ENCODE results near the gene PPEF1. TPM values are rescaled to one million over a fixed set of nuclear protein-coding genes. Genes with fewer than 3 reads are reported as not detected.

PPEF1 gene
- total and polyA plus RNA-seq, 9 donors, result 0.12 to 2.0 (median 0.58) TPM; not detected in 3

DNA sequence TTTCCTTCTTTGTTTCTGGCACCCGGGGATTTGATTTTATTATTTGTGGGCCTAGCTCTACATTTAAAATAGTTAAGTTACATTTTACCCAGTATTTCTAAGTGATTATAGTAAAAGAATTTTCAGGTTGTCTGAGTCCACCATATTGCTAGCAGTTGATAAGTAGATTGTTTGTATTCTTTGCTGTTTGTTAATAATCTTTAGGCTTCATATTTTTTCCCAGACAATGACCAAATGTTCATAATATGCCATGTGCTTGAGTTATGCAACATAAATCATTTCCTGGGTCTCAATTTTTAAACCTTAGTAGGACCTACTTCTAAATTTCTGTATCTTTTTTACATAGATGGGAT lies 149.2 kb downstream of the PPEF1 start:
- Histone ChIP-seq H3K36me3 (no peaks in the 10 kb centered on the region), H3K27me3 (no peaks in the 10 kb centered on the region), H3K4me3 (no peak overlapping the region), H3K4me1 (ENCODE audit: insufficient read depth) (no peaks in the 10 kb centered on the region), H3K27ac (no peak overlapping the region), H3K9me3 (no peaks in the 10 kb centered on the region)
- TF ChIP-seq POLR2A (IDR thresholded peaks at IDR 0.05) (no peak), EP300 (IDR thresholded peaks at IDR 0.05) (no peak)
- TF ChIP-seq, protein P1, sequence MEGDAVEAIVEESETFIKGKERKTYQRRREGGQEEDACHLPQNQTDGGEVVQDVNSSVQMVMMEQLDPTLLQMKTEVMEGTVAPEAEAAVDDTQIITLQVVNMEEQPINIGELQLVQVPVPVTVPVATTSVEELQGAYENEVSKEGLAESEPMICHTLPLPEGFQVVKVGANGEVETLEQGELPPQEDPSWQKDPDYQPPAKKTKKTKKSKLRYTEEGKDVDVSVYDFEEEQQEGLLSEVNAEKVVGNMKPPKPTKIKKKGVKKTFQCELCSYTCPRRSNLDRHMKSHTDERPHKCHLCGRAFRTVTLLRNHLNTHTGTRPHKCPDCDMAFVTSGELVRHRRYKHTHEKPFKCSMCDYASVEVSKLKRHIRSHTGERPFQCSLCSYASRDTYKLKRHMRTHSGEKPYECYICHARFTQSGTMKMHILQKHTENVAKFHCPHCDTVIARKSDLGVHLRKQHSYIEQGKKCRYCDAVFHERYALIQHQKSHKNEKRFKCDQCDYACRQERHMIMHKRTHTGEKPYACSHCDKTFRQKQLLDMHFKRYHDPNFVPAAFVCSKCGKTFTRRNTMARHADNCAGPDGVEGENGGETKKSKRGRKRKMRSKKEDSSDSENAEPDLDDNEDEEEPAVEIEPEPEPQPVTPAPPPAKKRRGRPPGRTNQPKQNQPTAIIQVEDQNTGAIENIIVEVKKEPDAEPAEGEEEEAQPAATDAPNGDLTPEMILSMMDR (IDR thresholded peaks at IDR 0.05), result no peak
- DNase-seq, result no peak
- 76 to 87% (median 77%) methylated on average over 1 of the region's 1 CpG for WGBS, 3 donors
- intact Hi-C loops (cut with DNase I), result no loop called here

DNA sequence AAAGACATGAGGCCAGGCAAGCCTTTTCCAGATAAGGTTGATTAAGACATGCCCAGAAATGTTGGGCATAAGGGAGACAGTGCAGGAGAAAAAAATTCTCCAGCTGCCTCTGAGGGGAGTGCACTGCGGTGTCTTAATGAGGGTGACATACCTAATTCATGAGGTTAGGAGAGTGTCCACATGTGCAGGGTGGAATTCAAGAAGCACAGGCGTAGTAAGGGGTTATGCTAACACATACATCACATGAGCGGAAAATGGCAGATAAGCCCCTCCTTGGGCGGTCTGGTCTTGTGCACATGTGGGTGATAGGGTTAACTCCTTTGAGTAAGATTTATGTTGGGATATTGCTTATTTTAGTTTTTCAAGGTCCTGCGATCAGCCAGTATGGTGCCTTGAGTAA lies 154.1 kb downstream of the PPEF1 start:
- Histone ChIP-seq H3K4me1 (ENCODE audit: insufficient read depth) (no peaks in the 10 kb centered on the region), H3K9me3 (no peaks in the 10 kb centered on the region), H3K27me3 (no peaks in the 10 kb centered on the region), H3K27ac (no peak overlapping the region), H3K36me3 (no peaks in the 10 kb centered on the region), H3K4me3 (no peak overlapping the region)
- intact Hi-C loops (cut with DNase I), result no loop called here
- no peak for DNase-seq
- WGBS, 3 donors, result 67 to 81% (median 77%) methylated on average over 5 of the region's 5 CpGs
- TF ChIP-seq POLR2A (IDR thresholded peaks at IDR 0.05), result no peak
- TF ChIP-seq, protein P1 (IDR thresholded peaks at IDR 0.05), result no peak
- TF ChIP-seq EP300 (IDR thresholded peaks at IDR 0.05), result no peak

DNA sequence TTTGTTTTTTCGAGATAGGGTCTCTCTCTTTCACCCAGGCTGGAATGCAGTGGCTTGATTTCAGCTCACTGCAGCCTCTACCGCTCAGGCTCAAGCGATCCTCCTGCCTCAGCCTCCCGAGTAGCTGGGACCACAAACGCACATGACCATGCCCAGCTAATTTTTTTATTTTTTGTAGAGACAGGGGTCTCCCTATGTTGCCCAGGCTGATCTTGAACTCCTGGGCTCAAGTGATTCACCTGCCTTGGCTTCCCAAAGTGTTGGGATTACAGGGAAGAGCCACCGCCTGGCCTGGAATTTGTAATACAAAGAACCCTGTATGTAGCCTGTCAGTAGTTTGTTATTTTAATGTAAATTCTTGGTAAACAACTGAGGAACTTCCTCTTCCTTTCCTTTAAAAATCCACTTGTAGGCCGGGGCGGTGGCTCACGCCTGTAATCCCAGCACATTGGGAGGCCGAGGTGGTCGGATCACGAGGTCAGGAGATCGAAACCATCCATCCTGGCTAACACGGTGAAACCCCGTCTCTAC lies 157.0 kb downstream of the PPEF1 start:
- H3K27me3 ChIP-seq, result no peaks in the 10 kb centered on the region
- no peak for DNase-seq
- H3K36me3 ChIP-seq, result no peaks in the 10 kb centered on the region
- H3K9me3 ChIP-seq, result no peaks in the 10 kb centered on the region
- intact Hi-C loops (cut with DNase I), result no loop called here
- 83 to 88% (median 87%) methylated on average over 15 of the region's 15 CpGs for WGBS, 3 donors
- no peak overlapping the region for H3K4me3 ChIP-seq
- H3K4me1 ChIP-seq (ENCODE audit: insufficient read depth), result no peaks in the 10 kb centered on the region
- no peak for TF ChIP-seq POLR2A (IDR thresholded peaks at IDR 0.05)
- TF ChIP-seq EP300 (IDR thresholded peaks at IDR 0.05), result no peak
- TF ChIP-seq, protein P1 (IDR thresholded peaks at IDR 0.05), result no peak
- no peak overlapping the region for H3K27ac ChIP-seq

DNA sequence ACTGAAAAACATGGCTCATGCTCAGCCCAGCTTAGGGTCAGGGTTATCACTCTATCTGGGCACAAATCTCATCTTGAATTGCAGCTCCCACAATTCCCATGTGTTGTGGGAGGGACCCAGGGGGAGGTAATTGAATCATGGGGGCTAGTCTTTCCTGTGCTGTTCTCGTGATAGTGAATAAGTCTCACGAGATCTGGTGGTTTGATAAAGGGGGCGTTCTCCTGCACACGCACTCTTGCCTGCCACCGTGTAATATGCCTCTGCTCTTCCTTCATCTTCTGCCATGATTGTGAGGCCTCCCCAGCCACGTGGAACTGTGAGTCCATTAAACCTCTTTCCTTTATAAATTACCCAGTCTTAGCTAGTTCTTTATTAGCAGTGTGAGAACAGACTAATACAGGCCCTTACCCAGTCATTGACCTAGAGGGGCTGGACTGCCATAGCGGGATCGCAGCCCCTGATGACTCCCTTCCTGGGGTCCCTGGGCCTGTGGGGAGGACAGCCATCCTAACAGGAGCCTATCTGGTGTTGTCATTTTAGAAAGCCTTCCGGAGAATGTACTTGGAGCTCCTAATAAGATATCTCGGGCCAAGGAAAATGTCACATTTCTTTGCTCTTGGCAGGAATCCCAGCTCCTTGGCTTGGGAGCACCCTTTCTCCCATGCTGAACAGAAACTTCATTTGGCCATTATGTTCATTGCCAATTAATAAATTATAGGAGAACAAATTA lies 163.9 kb downstream of the PPEF1 start:
- TF ChIP-seq EP300 (IDR thresholded peaks at IDR 0.05) (no peak), POLR2A (IDR thresholded peaks at IDR 0.05) (no peak)
- TF ChIP-seq, protein P1 (IDR thresholded peaks at IDR 0.05), result no peak
- intact Hi-C loops (cut with DNase I), result no loop called here
- H3K4me1 ChIP-seq (ENCODE audit: insufficient read depth), result no peaks in the 10 kb centered on the region
- no peaks in the 10 kb centered on the region for H3K36me3 ChIP-seq
- no peaks in the 10 kb centered on the region for H3K27me3 ChIP-seq
- 59 to 67% (median 64%) methylated on average over 10 of the region's 10 CpGs for WGBS, 3 donors
- no peak for DNase-seq
- no peaks in the 10 kb centered on the region for H3K9me3 ChIP-seq
- H3K4me3 ChIP-seq, result no peak overlapping the region
- H3K27ac ChIP-seq, result no peak overlapping the region

Data from ovary (tissue), 9 donors.